K562 (cell line): ENCODE measurements around the gene SGCB.

Source experiments
- CHD4 ChIP-seq: fragments of 200-600 bp; sonication (generic); IDR thresholded peaks from 3 replicates; pipeline ENCODE4 v1.6.1; 2012; ENCODE audit warnings: low read depth, mild to moderate bottlenecking, mixed read lengths, low read length, inconsistent platforms; ENCODE audit not compliant: insufficient read depth, insufficient replicate concordance, poor library complexity, severe bottlenecking
- COPS2 ChIP-seq: fragments of 450-650 bp; conservative IDR thresholded peaks from 2 replicates; pipeline ENCODE4 v1.6.1; 2016; ENCODE audit warnings: mild to moderate bottlenecking, moderate library complexity
- EGR1 ChIP-seq: fragments of 450-650 bp; conservative IDR thresholded peaks from 2 replicates; pipeline ENCODE4 v1.6.1; 2017; ENCODE audit warnings: mild to moderate bottlenecking
- ETV5 ChIP-seq: sonication (generic); formaldehyde crosslinking; IDR thresholded peaks from 2 replicates; pipeline ENCODE4 v1.4.0; 2020; ENCODE audit warnings: low read depth, mild to moderate bottlenecking, missing genetic modification reagents
- POLR2A ChIP-seq: fragments of 450-650 bp; conservative IDR thresholded peaks from 2 replicates; pipeline ENCODE4 v1.6.1; 2016
- RAD21 ChIP-seq, 2 experiments: fragments of 250-450 bp in 1 of 2; fragments of 450-650 bp in 1 of 2; sonication (Bioruptor Pico) in 1 of 2; formaldehyde crosslinking in 1 of 2; IDR thresholded peaks in 1 of 2; conservative IDR thresholded peaks in 1 of 2; 2 replicates each; pipeline versions ENCODE4 v1.4.0 to v1.8.0; 2020 to 2022; ENCODE audit warnings: mild to moderate bottlenecking in 2 of 2, moderate library complexity in 1 of 2
- SAFB2 ChIP-seq: fragments of 200-400 bp; formaldehyde crosslinking; IDR thresholded peaks from 2 replicates; pipeline ENCODE4 v1.6.1; 2018; ENCODE audit warnings: borderline replicate concordance, low read length, low read depth, moderate library complexity; ENCODE audit not compliant: severe bottlenecking
- ZNF274 ChIP-seq: IDR thresholded peaks from 2 replicates; pipeline ENCODE4 v1.6.1; 2011; ENCODE audit warnings: low read depth, mild to moderate bottlenecking, low read length, moderate library complexity, borderline replicate concordance
- ZNF436 ChIP-seq: fragments of 250-450, 450-650 bp; sonication (Bioruptor Pico); formaldehyde crosslinking; IDR thresholded peaks from 2 replicates; pipeline ENCODE4 v1.7.0; 2020; ENCODE audit warnings: mild to moderate bottlenecking
- TF ChIP-seq, protein P1 (sequence below): fragments of 250-450 bp; sonication (Bioruptor Pico); IDR thresholded peaks from 2 replicates; pipeline ENCODE4 v1.5.0; 2021
- TF ChIP-seq, protein P2 (sequence below), 3 experiments: IDR thresholded peaks in 2 of 3; conservative IDR thresholded peaks in 1 of 3; 2 replicates each; pipeline ENCODE4 v1.5.1; 2011 to 2012; ENCODE audit warnings: low read length in 3 of 3, mild to moderate bottlenecking in 3 of 3, control low read depth in 2 of 3, improper control_type of control experiment in 1 of 3, inconsistent platforms in 1 of 3, low read depth in 1 of 3, mixed read lengths in 1 of 3, moderate library complexity in 1 of 3; ENCODE audit not compliant: insufficient read depth in 2 of 3
- TF ChIP-seq, protein P3 (sequence below): sonication (generic); formaldehyde crosslinking; IDR thresholded peaks from 2 replicates; pipeline ENCODE4 v1.8.1; 2023; ENCODE audit warnings: mild to moderate bottlenecking, missing genetic modification reagents
- TF ChIP-seq, protein P4 (sequence below), 3 experiments: fragments of 200-800 bp in 1 of 3; sonication (Bioruptor generic) in 1 of 3; sonication (generic) in 1 of 3; formaldehyde crosslinking in 1 of 3; IDR thresholded peaks; 2 replicates each; pipeline versions ENCODE4 v1.6.1 to v1.8.0; 2016 to 2022; ENCODE audit warnings: mild to moderate bottlenecking in 2 of 3, missing compliant biosample characterization in 2 of 3, missing genetic modification characterization in 2 of 3, missing genetic modification reagents in 1 of 3

DNA sequence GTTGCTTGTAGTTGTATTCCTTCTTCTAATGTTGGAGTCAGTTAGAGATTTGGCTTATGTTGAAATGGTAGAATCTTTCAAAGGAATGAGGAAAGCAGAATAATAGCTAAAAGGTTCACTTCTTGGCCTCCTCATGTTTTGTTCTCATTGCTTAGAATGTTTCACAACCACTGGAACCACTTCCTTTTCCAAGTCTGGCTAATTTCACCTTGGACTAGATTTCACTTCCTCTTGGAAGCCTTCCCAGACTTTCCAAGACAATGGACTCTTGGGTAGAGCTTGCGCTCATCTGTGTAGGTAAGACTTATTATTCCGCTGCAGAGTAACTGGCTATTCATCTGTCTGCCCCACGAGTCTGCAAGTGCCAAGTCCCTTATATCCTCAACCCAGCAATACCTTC lies 21.3 kb upstream of the SGCB start:
- TF ChIP-seq CHD4 (no peak), EGR1 (no peak), COPS2 (no peak), RAD21 (CRISPR knock-in tag; conservative IDR thresholded peaks at IDR 0.05 in 1 of 2, IDR thresholded peaks at IDR 0.05 in 1 of 2) (no peak), SAFB2 (no peak), ETV5 (CRISPR knock-in tag) (no peak), ZNF436 (CRISPR knock-in tag) (no peak), POLR2A (no peak), ZNF274 (no peak)
- TF ChIP-seq, protein P1, sequence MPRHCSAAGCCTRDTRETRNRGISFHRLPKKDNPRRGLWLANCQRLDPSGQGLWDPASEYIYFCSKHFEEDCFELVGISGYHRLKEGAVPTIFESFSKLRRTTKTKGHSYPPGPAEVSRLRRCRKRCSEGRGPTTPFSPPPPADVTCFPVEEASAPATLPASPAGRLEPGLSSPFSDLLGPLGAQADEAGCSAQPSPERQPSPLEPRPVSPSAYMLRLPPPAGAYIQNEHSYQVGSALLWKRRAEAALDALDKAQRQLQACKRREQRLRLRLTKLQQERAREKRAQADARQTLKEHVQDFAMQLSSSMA = no peak
- TF ChIP-seq, protein P2, sequence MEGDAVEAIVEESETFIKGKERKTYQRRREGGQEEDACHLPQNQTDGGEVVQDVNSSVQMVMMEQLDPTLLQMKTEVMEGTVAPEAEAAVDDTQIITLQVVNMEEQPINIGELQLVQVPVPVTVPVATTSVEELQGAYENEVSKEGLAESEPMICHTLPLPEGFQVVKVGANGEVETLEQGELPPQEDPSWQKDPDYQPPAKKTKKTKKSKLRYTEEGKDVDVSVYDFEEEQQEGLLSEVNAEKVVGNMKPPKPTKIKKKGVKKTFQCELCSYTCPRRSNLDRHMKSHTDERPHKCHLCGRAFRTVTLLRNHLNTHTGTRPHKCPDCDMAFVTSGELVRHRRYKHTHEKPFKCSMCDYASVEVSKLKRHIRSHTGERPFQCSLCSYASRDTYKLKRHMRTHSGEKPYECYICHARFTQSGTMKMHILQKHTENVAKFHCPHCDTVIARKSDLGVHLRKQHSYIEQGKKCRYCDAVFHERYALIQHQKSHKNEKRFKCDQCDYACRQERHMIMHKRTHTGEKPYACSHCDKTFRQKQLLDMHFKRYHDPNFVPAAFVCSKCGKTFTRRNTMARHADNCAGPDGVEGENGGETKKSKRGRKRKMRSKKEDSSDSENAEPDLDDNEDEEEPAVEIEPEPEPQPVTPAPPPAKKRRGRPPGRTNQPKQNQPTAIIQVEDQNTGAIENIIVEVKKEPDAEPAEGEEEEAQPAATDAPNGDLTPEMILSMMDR (IDR thresholded peaks at IDR 0.05 in 2 of 3, conservative IDR thresholded peaks at IDR 0.05 in 1 of 3; ENCODE audit: insufficient read depth in 2 of 3, low read depth in 1 of 3, low read length in 3 of 3) = no peak
- TF ChIP-seq, protein P3, sequence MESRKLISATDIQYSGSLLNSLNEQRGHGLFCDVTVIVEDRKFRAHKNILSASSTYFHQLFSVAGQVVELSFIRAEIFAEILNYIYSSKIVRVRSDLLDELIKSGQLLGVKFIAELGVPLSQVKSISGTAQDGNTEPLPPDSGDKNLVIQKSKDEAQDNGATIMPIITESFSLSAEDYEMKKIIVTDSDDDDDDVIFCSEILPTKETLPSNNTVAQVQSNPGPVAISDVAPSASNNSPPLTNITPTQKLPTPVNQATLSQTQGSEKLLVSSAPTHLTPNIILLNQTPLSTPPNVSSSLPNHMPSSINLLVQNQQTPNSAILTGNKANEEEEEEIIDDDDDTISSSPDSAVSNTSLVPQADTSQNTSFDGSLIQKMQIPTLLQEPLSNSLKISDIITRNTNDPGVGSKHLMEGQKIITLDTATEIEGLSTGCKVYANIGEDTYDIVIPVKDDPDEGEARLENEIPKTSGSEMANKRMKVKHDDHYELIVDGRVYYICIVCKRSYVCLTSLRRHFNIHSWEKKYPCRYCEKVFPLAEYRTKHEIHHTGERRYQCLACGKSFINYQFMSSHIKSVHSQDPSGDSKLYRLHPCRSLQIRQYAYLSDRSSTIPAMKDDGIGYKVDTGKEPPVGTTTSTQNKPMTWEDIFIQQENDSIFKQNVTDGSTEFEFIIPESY (CRISPR knock-in tag) = no peak
- TF ChIP-seq, protein P4, sequence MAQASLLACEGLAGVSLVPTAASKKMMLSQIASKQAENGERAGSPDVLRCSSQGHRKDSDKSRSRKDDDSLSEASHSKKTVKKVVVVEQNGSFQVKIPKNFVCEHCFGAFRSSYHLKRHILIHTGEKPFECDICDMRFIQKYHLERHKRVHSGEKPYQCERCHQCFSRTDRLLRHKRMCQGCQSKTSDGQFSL (CRISPR knock-in tag; IDR thresholded peaks at IDR 0.05) = no peak
- TF ChIP-seq, protein P4 (tag; IDR thresholded peaks at IDR 0.05) = no peak
